Measurements from ENCODE around the gene TDRD10. TPM values are rescaled to one million over a fixed set of nuclear protein-coding genes. Genes with fewer than 3 reads are reported as not detected.

TDRD10 gene
- total and polyA plus RNA-seq, 4 donors: 0.23 to 1.5 (median 0.78) TPM

GRCh38 chr1:154574716-154575115 lies 72.7 kb downstream of the TDRD10 start:
- Histone ChIP-seq H3K4me3 (ENCODE audit: low read depth in 1 of 3, low read length in 3 of 3) (no peak overlapping the region), H3K27ac (ENCODE audit: low read depth in 1 of 2, low read length in 2 of 2) (no peak overlapping the region), H3K27me3 (ENCODE audit: control insufficient read depth in 4 of 4, insufficient read depth in 4 of 4, low read length in 3 of 4) (no peaks in the 10 kb centered on the region), H3K9ac (ENCODE audit: low read depth in 1 of 2, low read length in 2 of 2) (no peak overlapping the region), H3K36me3 (ENCODE audit: control insufficient read depth in 4 of 4, insufficient read depth in 3 of 4, low read depth in 1 of 4, low read length in 3 of 4) (peaks cover 7 to 15% (median 11%) of the 10 kb centered on the region in 4 donors), H3K4me1 (ENCODE audit: control insufficient read depth in 4 of 4, insufficient read depth in 4 of 4, low read length in 3 of 4) (no peaks in the 10 kb centered on the region), H3K9me3 (ENCODE audit: control insufficient read depth in 4 of 4, low read length in 3 of 4) (no peaks in the 10 kb centered on the region)
- WGBS: 19% methylated on average over 7 of the region's 7 CpGs
- TF ChIP-seq GABPA (IDR thresholded peaks at IDR 0.05 in 1 of 2, conservative IDR thresholded peaks at IDR 0.05 in 1 of 2): no peak
- TF ChIP-seq YY1 (IDR thresholded peaks at IDR 0.05): no peak
- TF ChIP-seq RXRA (IDR thresholded peaks at IDR 0.05): no peak
- no peak for TF ChIP-seq FOXA2 (IDR thresholded peaks at IDR 0.05)
- no peak for DNase-seq (ENCODE audit: low spot score)

GRCh38 chr1:154575147-154575927 lies 73.3 kb downstream of the TDRD10 start:
- H3K36me3 ChIP-seq (ENCODE audit: control insufficient read depth in 4 of 4, insufficient read depth in 3 of 4, low read depth in 1 of 4, low read length in 3 of 4): peaks cover 11 to 20% (median 15%) of the 10 kb centered on the region in 4 donors
- 77% methylated on average over 10 of the region's 10 CpGs for WGBS
- no peak for DNase-seq (ENCODE audit: low spot score)
- H3K9ac ChIP-seq (ENCODE audit: low read depth in 1 of 2, low read length in 2 of 2): no peak overlapping the region
- H3K4me1 ChIP-seq (ENCODE audit: control insufficient read depth in 4 of 4, insufficient read depth in 4 of 4, low read length in 3 of 4): no peaks in the 10 kb centered on the region
- no peak overlapping the region for H3K27ac ChIP-seq (ENCODE audit: low read depth in 1 of 2, low read length in 2 of 2)
- no peak for TF ChIP-seq MAX (IDR thresholded peaks at IDR 0.05)
- no peak for TF ChIP-seq HNF4G (IDR thresholded peaks at IDR 0.05)
- no peak for TF ChIP-seq REST (IDR thresholded peaks at IDR 0.05)
- no peak for TF ChIP-seq EGR1 (IDR thresholded peaks at IDR 0.05; ENCODE audit: low read depth in 2 of 2)
- no peak for TF ChIP-seq FOXA2 (IDR thresholded peaks at IDR 0.05)
- TF ChIP-seq JUND (IDR thresholded peaks at IDR 0.05): no peak
- TF ChIP-seq HNF4A (conservative IDR thresholded peaks at IDR 0.05): no peak
- no peak for TF ChIP-seq CTCF (IDR thresholded peaks at IDR 0.05; ENCODE audit: low read depth, low read length, missing input control)
- no peak for TF ChIP-seq SP1 (IDR thresholded peaks at IDR 0.05)
- no peak for TF ChIP-seq ZBTB33 (IDR thresholded peaks at IDR 0.05)
- TF ChIP-seq FOXA1 (IDR thresholded peaks at IDR 0.05): no peak
- TF ChIP-seq RXRA (IDR thresholded peaks at IDR 0.05): no peak
- TF ChIP-seq ATF3 (IDR thresholded peaks at IDR 0.05): no peak
- no peak for TF ChIP-seq RAD21 (IDR thresholded peaks at IDR 0.05)
- no peak for TF ChIP-seq YY1 (IDR thresholded peaks at IDR 0.05)
- H3K9me3 ChIP-seq (ENCODE audit: control insufficient read depth in 4 of 4, low read length in 3 of 4): no peaks in the 10 kb centered on the region
- H3K4me3 ChIP-seq (ENCODE audit: low read depth in 1 of 3, low read length in 3 of 3): no peak overlapping the region
- no peaks in the 10 kb centered on the region for H3K27me3 ChIP-seq (ENCODE audit: control insufficient read depth in 4 of 4, insufficient read depth in 4 of 4, low read length in 3 of 4)

Measured in liver (tissue), 9 donors.